K562 treated with DMSO at 1 percent for 48 hours (cell line): Measurements from ENCODE around the gene APOM. TPM values are rescaled to one million over a fixed set of nuclear protein-coding genes. Genes with fewer than 3 reads are reported as not detected.

ENCODE experiments used
- total RNA-seq: library from RNA; unstranded; fragments of 300-600 nt; gene quantifications from 2 replicates; pipeline ENCODE4 v1.2.3, GENCODE V29; 2022; ENCODE audit warnings: low replicate concordance; ENCODE audit errors: extremely low read depth

APOM gene
- total RNA-seq, result not detected in 2 replicates

GRCh38 chr6:31655349-31656237 is at the start of gene APOM:
TSS of gene APOM (plus strand) at chr6:31655894. CDS start at chr6:31655967, 73 bp downstream.

GRCh38 chr6:31614684-31615578 is 40.8 kb upstream of the APOM start, which contains the start of gene AIF1:
TSS of gene AIF1 (plus strand) at chr6:31615234. CDS start at chr6:31615330, 96 bp downstream.

GRCh38 chr6:31620586-31621319 is 34.9 kb upstream of the APOM start, which contains the start of gene PRRC2A:
TSS of gene PRRC2A (plus strand) at chr6:31620715. CDS start at chr6:31622790, 2,075 bp downstream.

GRCh38 chr6:31660381-31661261 is 4.9 kb downstream of the APOM start, which contains the start of gene C6orf47:
TSS of gene C6orf47 (minus strand) at chr6:31660778. CDS start at chr6:31659947, 831 bp downstream.

GRCh38 chr6:31664790-31665500 is 9.3 kb downstream of the APOM start, which contains the start of gene GPANK1:
TSS of gene GPANK1 (minus strand) at chr6:31664997. CDS start at chr6:31664478, 519 bp downstream.

DNA sequence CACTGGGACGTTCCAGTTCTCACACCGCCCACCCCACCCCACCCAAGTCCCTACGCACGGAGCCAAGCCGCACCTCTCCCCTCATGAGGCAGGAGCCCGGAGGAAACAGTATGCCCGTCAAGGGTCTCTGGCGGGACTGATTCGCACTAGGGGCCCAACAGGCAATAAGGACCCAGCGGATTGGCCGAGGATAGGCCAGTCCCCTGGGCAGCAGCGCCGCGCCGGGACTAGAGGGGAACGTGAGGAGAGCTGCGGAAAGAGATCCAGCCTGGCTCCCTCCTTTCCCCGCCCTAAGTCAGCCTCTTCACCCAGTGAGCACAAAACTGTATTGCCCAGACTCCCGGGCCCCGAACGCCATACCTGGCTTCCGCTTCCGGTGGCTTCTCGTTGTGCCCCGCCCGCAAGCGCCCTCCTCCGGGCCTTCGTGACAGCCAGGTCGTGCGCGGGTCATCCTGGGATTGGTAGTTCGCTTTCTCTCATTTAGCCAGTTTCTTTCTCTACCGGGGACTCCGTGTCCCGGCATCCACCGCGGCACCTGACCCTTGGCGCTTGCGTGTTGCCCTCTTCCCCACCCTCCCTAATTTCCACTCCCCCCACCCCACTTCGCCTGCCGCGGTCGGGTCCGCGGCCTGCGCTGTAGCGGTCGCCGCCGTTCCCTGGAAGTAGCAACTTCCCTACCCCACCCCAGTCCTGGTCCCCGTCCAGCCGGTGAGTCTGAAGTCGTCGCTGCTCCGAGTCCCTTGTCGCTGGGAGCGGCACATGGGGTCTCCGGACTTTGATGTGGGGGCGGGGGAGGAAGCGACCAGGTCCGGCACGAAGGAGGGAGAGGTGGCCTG is 10.0 kb downstream of the APOM start, which contains the start of gene CSNK2B:
TSS of gene CSNK2B (plus strand) at position 580 of the 836 bp plus-strand sequence. CDS start 752 bp downstream, outside the sequence.

GRCh38 chr6:31669676-31670075 is 14.0 kb downstream of the APOM start, which contains the start of gene LY6G5B:
TSS of gene LY6G5B (plus strand) at chr6:31669976. CDS start at chr6:31670951, 975 bp downstream.

GRCh38 chr6:31680226-31681134 is 24.8 kb downstream of the APOM start, which contains the start of gene LY6G5C:
TSS of gene LY6G5C (minus strand) at chr6:31681067. CDS start at chr6:31680373, 694 bp downstream.

GRCh38 chr6:31702819-31703716 is 47.4 kb downstream of the APOM start, which contains the start of gene ABHD16A:
TSS of gene ABHD16A (minus strand) at chr6:31703324. CDS start at chr6:31703281, 43 bp downstream.

GRCh38 chr6:31706599-31706998 is 50.9 kb downstream of the APOM start, which contains the start of gene LY6G6F:
TSS of gene LY6G6F (plus strand) at chr6:31706866. CDS start at chr6:31706907, 41 bp downstream.

Other genes with a start within 250 kb of the APOM start
- not detected in 2 replicates for gene MICB, start 157.7 kb upstream of the APOM start, total RNA-seq
- not detected in 2 replicates for gene MCCD1, start 126.9 kb upstream of the APOM start, total RNA-seq
- gene DDX39B, start 113.9 kb upstream of the APOM start, total RNA-seq, result not detected in 2 replicates
- not detected in 2 replicates for gene ATP6V1G2, start 109.3 kb upstream of the APOM start, total RNA-seq
- not detected in 2 replicates for gene NFKBIL1, start 108.3 kb upstream of the APOM start, total RNA-seq
- not detected in 2 replicates for gene LTA, start 83.6 kb upstream of the APOM start, total RNA-seq
- gene TNF, start 80.3 kb upstream of the APOM start, total RNA-seq, result not detected in 2 replicates
- not detected in 2 replicates for gene LTB, start 73.5 kb upstream of the APOM start, total RNA-seq
- not detected in 2 replicates for gene LST1, start 69.6 kb upstream of the APOM start, total RNA-seq
- gene NCR3, start 62.9 kb upstream of the APOM start, total RNA-seq, result not detected in 2 replicates
- not detected in 2 replicates for gene AIF1, start 40.7 kb upstream of the APOM start, total RNA-seq
- 599 TPM in 1 of 2 replicates, not detected in the other for gene PRRC2A, start 35.2 kb upstream of the APOM start, total RNA-seq
- gene BAG6, start 3.2 kb upstream of the APOM start, total RNA-seq, result 212 TPM in 1 of 2 replicates, not detected in the other
- gene C6orf47, start 4.9 kb downstream of the APOM start, total RNA-seq, result not detected in 2 replicates
- gene GPANK1, start 9.1 kb downstream of the APOM start, total RNA-seq, result not detected in 2 replicates
- 596 TPM in 1 of 2 replicates, not detected in the other for gene CSNK2B, start 10.2 kb downstream of the APOM start, total RNA-seq
- not detected in 2 replicates for gene LY6G5B, start 14.1 kb downstream of the APOM start, total RNA-seq
- not detected in 2 replicates for gene LY6G5C, start 25.2 kb downstream of the APOM start, total RNA-seq
- gene ABHD16A, start 47.4 kb downstream of the APOM start, total RNA-seq, result not detected in 2 replicates
- not detected in 2 replicates for gene LY6G6F, start 51.0 kb downstream of the APOM start, total RNA-seq
- not detected in 2 replicates for gene LY6G6D, start 59.5 kb downstream of the APOM start, total RNA-seq
- gene LY6G6C, start 65.9 kb downstream of the APOM start, total RNA-seq, result not detected in 2 replicates
- gene MPIG6B, start 67.5 kb downstream of the APOM start, total RNA-seq, result not detected in 2 replicates
- not detected in 2 replicates for gene DDAH2, start 73.4 kb downstream of the APOM start, total RNA-seq
- gene CLIC1, start 80.6 kb downstream of the APOM start, total RNA-seq, result 1,281 TPM in 1 of 2 replicates, not detected in the other
- gene MSH5, start 84.1 kb downstream of the APOM start, total RNA-seq, result not detected in 2 replicates
- not detected in 2 replicates for gene SAPCD1, start 106.8 kb downstream of the APOM start, total RNA-seq
- not detected in 2 replicates for gene VWA7, start 121.4 kb downstream of the APOM start, total RNA-seq
- 668 TPM in 1 of 2 replicates, not detected in the other for gene VARS1, start 139.9 kb downstream of the APOM start, total RNA-seq
- gene LSM2, start 151.1 kb downstream of the APOM start, total RNA-seq, result not detected in 2 replicates
- not detected in 2 replicates for gene HSPA1L, start 159.4 kb downstream of the APOM start, total RNA-seq
- gene HSPA1A, start 159.6 kb downstream of the APOM start, total RNA-seq, result not detected in 2 replicates
- gene HSPA1B, start 171.8 kb downstream of the APOM start, total RNA-seq, result 760 TPM in 1 of 2 replicates, not detected in the other
- gene NEU1, start 206.9 kb downstream of the APOM start, total RNA-seq, result 455 TPM in 1 of 2 replicates, not detected in the other
- not detected in 2 replicates for gene SLC44A4, start 223.1 kb downstream of the APOM start, total RNA-seq
- gene EHMT2, start 241.8 kb downstream of the APOM start, total RNA-seq, result not detected in 2 replicates
- not detected in 2 replicates for gene ZBTB12, start 246.2 kb downstream of the APOM start, total RNA-seq